NK-92 (cell line): ENCODE results near the gene INPP4A.
"Not testable (repeated sequence)": the region's sequence is repeated elsewhere in the genome, so short reads cannot be mapped to it uniquely, and the experiment has no call there.

Experiments used
- DNase-seq: peaks from one replicate; lab custom pipeline; 2025; ENCODE audit not compliant: unreplicated experiment; lab: John Stamatoyannopoulos, UW

INPP4A gene

DNA sequence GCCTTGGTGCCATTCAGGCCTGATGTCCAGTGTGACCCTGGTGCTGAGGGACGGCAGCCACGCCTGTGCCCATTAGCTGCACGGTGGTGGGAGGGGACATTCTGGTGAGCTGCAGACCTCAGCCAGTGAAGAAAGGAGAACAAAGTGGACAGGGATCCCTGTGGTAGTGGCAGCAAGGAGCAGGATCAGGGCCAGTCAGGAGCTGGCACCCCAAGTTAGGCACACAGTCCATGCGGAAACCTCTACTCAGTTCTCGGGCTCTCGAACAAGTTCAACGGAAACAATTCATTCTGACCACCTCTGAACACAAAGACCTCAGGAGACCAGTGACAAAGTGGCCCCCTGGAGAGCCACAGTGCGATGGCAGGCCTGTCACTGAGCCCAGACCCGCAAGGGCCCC is 133.6 kb downstream of the INPP4A start:
- DNase-seq: no peak

DNA sequence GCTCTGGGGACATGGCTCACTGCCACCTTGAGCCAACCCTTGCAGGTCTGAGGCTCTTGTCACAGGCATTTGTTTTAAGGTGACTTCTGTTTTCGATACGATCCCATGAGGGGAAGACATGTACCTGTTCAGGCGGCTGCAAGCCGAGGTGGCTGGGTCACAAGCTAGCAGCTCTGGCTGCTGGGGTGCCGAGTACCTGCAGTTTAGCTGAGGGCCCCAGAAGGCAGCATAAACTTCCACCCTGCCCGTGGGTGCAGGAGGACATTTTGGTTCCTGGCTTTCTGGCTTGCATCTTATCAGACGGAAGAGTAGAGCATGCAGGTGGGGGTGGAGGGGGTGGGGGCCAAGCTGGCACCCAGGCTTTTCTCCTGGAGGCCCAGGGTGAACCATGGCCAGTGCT is 135.3 kb downstream of the INPP4A start:
- no peak for DNase-seq

DNA sequence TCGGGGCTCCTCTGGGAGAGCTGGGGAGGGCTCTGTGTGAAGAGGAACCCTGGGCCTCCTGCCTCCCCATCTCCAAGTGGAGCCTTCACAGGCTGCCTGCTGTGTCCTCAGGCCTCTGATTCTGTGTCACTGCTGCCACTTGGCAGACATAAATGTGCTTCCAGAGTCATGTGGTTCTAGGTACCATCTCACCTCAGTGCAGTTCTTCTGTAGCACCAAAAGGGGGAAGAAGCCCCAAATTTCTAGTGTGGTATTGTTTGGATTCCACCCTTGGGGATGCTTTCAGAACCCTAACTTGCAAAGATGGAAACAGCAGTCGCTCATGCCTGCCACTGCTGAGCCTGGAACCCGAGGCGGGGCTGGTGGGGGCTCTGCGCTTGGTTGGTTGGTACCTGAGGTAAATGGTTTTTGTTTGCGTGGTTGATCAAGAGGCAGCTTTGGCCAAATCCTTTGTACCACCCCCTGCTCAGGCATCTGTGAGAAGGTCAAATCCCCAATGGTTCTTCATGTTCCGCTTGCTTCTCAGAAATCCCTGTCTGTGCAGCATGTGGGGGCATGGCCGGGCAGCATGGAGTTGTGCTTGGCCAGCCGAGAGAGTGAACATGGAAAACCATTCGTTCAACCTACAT is 136.1 kb downstream of the INPP4A start:
- no peak for DNase-seq

DNA sequence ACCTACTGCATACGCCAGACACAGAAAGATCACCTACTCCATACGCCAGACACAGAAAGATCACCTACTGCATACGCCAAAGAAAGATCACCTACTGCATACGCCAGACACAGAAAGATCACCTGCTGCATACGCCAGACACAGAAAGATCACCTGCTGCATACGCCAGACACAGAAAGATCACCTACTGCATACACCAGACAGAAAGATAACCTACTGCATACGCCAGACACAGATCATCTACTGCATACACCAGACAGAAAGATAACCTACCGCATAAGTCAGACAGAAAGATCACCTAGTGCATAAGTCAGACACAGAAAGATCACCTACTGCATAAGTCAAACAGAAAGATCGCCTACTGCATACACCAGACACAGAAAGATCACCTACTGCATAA is 137.9 kb downstream of the INPP4A start:
- DNase-seq: no peak

DNA sequence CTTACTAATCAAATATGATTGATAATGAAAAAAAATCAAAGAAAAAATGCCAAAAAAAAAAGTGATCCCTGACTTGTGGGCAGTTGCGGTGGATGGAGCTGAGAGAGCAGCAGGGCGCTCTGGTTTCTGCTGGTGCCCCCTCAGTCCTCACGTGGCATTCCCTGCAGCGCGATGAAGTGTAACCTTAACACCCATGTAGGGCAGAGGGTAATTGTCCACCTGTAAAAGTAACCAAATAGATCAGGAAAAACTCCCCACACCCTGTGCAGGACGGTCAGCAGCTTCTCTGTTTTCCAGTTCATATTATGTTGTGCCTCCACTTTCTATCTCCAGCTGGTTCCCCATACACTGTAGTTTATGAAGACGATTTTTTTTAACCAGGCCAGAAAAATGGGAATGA is 138.6 kb downstream of the INPP4A start:
- no peak for DNase-seq

DNA sequence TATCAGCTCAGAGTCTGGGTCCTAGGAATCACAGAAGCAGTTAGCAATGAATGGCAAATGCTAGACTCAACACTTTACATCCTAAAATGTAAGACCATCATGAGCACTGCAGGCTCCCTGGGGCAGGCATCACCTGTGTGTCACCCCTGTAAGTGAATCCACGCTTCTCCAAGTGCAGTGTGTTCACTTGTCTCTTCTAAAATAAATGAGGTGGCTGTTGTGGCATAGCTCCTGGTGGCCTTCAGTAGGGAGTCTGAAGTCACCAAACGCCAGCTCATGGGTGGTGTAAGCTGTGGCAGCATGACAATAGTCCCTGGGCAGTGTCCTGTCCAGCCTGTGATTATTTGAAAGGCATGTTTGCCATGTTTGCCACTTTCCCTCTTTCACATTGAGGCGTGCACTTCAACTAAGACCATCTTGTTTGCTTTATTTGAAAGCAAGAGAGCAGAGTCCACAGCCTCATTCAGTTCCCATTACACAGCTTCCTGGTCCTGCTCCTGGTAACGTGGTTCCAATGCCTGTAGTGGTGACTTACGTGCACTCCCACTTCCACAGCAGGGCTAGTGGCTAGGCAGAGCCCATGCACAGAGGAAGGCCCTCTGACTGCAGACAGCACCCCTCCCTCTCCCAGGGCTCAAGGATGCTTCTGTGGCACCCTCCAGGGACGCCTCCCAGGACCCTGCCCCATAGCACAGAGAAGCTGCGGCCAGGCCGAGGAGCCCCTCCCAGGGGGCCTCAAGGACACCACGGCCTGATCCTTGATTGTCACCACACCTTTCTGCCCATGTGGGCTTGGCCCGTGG is 139.4 kb downstream of the INPP4A start:
- no peak for DNase-seq

DNA sequence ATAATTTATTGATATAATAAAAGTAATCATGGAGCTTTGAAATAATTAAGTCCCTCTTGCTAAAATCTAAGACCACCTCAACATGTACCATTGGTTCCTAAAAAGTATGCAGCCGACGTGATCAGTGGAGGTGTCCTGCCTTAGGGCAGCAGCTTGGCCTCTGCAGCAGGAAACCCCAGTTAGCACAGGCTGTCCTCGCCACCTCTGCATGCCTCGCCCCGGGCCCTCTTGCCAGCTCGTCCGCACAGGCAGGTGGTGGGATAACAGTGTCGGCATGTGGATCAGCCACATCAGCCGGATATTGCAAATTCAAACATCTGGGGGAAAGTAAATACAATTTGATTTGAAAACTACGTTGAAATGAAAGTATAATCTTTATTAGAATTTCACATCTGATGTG is 140.7 kb downstream of the INPP4A start:
- no peak for DNase-seq

DNA sequence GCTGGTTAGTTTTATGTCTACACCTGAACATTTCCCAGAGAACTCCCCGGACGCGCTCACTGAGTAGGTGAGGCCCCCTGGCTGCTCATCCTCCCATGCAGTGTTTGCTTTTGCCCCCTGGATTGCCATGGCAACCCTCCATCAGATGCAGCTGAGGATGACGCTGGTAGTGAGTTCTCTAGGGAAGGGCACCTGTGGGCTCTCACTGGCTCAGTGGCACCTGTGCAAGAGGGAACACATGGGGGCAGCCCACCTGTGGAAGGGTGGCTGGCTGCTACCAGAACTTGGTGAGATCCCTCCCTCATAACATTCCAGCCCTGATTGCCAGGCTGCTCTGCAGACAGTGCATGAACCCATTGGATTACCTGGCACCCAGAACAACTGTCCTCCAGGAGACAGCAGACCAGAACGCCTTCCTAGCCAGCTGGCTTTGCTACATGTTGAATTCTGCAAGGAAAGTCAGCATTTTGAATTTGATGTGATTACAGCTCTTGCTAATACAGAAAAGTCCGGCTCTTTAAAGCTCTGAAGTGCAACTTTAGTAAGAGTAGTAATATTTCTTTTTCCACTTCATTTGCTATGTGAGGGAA is 142.0 kb downstream of the INPP4A start:
- no peak for DNase-seq

DNA sequence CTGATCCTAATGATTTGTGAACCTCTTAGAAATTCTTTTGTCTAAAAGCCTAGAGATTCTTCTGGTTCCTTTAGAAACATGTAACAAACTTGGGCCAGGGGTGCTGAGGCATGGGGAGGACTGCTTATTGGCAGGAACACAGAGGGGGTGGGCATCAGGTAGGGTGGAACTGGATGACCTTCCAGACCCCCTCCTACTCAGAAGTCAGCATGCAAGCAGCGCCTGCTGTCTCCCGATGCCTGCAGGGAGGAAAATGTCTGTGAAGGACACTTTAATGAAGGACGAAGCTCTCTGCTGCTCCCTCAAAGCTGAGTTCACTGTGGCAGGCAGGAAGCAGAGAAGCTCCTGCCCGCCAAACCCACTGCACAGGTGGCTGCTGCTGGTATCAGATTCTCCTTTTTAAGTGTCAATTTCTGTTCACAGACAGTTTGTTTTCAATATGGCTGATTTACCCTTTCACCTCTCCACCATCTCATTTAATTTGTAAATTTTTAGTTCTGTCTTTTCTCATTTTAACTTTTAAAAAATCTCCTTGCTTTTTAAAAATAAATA is 144.3 kb downstream of the INPP4A start:
- no peak for DNase-seq

DNA sequence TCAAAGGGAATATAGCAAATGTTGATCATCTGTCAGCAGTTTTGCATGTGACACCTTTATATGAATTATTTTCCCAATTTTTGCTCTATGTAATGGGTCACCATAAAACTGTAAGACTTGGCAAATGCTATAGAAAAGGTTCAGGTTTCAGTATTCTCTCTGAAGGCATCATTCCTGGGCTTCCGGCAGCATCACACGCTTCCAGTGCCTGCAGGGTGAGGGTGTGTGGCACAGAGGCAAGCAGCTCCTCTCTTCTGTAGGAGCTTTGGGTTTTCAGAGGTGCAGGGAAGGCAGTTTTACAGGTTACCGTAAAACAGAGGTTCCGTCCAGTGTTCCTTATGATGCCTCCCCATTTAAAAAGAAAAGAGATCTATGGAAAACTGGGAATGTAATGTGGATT is 144.8 kb downstream of the INPP4A start:
- DNase-seq: no peak

DNA sequence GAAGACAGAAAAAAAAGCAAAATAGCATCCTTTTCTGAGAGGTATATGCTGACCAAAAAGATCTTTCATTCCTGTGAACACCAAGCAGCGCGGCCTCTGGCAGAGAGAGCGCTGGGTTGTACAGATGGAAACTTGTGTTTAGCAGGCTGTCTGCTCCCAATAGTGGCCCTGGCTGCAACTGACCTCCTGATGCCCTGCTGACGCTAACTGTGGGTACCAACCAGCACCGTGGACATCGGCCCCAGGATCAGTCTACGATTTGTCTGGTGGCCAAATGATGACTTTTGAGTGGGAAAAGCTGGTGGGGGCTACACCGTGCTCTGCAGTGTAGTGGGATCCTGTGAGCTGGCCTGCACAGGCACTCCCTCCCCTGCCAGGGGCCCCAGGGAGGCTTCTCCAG is 147.9 kb downstream of the INPP4A start:
- DNase-seq: no peak

DNA sequence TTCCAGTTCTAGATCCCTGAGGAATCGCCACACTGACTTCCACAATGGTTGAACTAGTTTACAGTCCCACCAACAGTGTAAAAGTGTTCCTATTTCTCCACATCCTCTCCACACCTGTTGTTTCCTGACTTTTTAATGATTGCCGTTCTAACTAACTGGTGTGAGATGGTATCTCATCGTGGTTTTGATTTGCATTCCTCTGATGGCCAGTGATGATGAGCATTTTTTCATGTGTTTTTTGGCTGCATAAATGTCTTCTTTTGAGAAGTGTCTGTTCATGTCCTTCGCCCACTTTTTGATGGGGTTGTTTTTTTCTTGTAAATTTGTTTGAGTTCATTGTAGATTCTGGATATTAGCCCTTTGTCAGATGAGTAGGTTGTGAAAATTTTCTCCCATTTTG is 150.0 kb downstream of the INPP4A start:
- DNase-seq: not testable (repeated sequence)

DNA sequence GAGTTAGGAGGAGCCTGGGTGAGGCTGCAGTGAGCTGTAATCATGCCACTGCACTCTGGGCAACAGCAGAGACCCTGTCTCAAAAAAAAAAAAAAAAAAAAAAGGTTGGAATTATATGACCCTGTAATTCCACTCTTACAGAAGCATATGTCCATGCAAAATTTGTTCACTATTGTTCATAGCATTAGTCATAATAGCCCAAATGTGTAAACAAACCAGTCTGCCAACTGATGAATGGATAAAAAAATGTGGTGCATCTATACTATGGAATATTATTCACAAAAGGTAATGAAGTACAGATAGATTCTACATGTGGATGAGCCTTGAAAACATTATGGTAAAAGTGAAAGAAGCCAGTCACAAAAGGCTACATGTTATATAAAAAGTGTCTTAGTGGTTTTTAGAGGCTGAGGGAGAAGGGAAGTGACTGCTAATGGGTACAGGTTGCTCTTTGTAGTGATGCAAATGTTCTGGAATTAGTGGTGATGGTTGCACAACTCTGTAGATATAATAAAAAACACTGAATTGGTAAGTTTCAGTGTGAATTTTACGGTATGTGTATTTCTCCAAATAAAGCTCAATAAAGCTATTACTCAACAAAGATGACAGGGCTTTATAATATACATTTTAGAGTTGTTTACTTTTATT is 154.2 kb downstream of the INPP4A start:
- no peak for DNase-seq

DNA sequence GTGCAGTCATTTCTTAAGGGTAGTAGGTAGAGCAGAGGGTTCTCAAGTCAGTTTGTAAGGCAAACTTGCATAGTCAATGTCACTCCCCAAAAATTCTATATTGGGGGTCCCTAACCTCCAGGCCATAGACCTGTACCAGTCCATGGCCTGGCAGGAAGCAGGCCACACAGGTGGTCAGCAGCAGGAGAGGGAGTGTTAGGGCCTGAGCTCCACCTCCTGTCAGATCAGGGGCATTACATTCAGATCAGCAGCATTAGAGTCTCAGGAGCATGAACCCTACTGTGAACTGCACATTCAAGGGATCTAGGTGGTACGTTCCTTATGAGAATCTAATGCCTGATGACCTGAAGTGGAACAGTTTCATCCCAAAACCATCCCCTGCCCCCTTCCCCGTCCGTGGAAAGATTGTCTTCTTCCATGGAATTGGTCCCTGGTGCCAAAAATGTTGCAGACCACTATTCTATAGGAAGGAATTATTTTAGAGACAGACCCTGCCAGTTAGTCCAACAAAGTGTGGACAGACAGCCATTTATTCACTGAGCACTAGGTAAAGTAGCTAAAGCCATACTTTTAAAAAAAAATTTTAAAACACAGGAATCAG is 157.0 kb downstream of the INPP4A start:
- DNase-seq: no peak

DNA sequence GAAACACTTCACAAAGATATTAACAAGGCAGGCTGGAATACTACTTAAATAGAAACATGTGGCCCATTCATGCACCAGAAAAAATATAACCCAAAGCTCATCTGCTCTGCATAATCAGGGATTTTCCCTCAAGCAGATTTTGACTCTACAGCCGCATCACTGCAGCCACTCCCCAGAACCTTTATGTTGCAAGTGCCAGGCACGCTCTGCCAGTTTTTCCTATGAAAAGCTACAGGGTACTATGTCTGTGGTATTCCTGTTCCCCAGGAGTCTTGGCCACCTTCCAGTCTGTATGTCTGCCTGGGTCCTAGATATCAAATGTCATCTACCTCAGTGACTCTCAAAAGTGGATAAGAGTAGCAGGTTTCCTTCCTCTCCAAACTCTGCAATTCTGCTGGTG is 159.9 kb downstream of the INPP4A start:
- DNase-seq: no peak

DNA sequence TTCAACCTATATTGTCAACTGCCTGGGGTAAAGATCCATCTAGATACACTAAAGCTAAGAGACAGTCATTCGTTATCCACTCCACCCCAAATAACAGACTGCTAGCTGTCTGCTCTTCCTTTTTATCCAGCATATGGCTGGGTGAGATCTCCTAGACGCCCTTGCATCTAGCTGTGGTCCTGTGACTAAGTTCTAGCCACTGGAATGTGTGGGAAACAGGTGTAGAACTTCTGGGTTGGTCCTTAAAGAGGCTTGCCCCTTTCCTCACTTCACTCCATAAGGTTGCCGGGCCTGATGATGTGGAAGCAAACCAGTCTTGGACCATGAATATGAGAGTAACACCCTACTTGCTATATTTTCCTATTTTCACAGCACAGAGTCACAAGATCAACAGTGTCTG is 160.4 kb downstream of the INPP4A start:
- no peak for DNase-seq

DNA sequence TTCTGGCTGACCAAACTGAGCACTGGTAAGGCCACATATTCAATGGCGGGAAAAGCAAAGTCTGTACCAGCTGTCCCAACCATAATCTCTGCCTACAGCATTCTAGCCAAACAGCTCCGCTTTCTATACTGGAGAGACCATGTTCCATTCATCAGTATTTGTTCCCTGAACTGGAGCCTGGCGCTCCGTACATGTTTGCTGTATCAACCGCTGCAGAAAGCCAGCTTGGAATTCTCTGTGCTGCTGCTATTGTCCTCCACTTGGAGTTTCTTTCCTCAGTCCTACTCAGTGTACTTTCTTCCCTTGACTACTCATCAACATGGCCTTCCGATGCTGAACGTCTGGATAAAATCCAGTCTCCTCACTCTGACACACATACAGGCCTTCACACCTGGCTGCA is 161.8 kb downstream of the INPP4A start:
- DNase-seq: no peak

DNA sequence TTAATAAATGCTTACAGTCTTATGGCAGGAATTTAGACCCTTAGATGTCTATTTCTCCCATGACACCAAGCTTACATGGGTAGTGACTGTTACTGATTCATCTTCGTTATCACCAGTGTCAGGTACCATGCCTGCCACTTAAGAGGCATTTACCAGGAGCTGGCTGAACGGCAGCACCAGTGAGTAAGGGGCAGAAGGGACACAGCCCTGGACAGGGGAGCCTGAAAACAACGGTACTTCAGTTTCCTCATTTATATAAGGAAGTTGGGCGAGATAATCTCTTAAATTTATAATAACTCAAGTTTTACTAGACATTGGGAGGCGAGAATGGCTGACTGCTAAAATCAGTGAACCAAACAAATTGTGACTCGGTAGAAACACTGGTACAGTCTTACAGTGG is 162.4 kb downstream of the INPP4A start:
- no peak for DNase-seq

DNA sequence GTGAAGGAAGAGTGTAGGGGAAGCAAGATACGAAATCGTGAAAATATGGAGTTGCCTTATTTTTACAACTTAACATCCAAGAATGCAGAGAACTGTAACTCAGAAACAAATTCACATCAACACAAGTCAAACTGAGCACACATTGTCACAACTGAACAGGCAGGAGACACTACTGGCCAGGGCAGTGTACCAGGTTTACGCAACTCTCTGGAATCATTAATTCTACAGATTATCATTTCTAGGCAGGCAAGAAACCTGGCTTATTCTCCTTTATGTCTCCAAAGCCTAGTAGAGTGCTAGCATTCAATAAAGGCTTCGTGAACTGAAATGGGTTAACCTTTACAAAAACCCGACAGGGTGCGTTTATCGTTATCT is 163.1 kb downstream of the INPP4A start:
- DNase-seq: no peak

DNA sequence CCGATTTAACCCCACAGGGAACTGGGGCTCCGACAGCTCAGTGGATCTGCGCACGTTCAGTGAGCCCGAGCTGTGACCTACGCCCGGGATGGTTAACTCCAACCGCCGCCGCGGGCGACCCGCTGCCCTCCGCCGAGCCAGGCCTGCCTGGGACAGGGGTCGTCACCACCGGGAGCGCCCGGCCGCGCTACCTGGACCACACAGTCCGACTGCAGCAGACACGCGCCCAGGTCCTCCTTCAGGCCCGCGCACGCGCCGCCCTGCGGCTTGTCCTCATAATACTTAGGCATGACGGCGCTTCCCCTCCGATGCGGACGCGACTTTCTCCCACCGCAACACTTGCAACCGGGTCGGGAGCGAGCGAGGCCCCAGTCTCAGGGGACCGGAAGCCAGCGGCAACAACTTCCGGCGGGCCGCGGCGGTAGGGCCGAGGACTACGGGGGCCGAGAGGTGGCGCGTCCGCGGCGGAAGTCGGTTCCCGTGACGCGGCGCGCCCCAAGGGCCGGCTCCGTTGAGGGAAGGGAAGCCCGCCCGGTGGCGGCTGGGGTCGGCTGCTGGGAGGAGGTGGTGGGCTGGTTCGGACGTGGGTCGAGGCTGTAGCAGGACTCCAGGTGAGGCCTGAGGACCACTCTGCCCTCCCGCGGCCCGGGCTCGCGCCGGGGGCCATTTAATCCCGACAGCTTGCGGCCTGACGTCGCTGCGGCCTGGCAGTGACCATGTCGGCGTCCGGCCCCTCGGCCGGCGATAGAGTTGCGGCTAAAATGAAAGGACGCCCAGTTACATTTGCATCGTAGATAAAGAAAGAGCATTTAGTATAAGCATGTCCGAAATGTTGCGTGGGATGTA is 163.7 kb downstream of the INPP4A start, which contains the start of the genes COA5 and UNC50:
TSS of gene COA5 (minus strand) at position 397 of the 846 bp plus-strand sequence. CDS start at position 290, 107 bp downstream.
TSS of gene UNC50 (plus strand) at position 474 of the 846 bp plus-strand sequence. CDS start 1,171 bp downstream, outside the sequence.
- peak; percentile 39 for DNase-seq
